ENCODE results near the gene CARS2. TPM values are rescaled to one million over a fixed set of nuclear protein-coding genes. Genes with fewer than 3 reads are reported as not detected.

CARS2 gene
- total and polyA plus RNA-seq, 2 of the 8 experiments (the other 6 are each of a cell fraction or from before 2014, with no cell fraction given), result 47.7 to 55.9 TPM

DNA sequence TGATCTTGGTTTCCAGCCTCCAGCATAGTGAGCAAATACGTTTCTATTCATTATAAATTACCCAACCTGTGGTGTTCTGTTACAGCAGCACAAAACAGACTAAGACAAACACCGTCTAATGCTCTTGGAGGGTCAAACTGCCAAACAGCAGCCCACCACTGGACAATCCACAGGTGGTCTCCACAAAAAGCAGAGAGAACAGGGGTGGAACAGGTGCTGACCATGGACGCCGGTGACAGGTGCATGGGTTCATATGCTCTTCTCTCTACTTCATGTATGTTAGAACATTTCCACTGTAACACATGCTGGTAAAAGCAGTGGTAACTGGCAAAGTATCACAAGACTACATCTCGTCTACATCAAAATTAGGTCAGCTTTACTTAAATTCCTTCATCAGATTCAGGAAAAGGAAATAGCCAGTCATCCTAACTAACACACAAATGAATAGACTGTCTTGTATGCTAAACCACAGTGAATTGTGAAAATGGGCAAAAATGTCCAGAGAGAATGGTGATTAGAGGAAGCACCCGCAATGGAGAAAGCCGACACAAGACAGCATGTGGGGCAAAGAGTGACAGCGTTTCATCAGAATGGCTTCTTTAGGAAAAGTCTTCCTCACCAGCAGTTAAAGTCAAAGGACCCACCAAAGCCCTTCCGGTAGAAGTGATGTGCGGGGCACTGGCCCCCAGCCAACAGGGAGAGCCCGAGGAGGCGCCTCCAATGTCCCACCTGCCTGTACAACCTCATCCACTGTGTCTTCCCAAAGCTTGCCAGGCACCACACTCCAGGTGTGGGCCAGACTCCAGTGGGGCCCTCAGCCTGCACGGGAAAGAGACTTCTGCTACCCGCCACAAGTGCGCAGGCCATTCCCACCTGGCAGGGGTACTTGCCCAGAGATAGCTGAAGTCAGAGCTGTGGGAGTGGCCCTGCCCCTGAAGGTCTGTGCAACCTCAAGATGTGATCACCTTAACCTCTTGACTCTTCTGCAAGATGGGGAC, 6.5 kb downstream of the CARS2 start (continued):
- TF ChIP-seq NRF1 (IDR thresholded peaks at IDR 0.05; ENCODE audit: low read depth, low read length) (no peak), ATF3 (IDR thresholded peaks at IDR 0.05; ENCODE audit: insufficient read depth, low read depth, low read length) (no peak), SUZ12 (IDR thresholded peaks at IDR 0.05; ENCODE audit: low read length) (no peak), EGR1 (IDR thresholded peaks at IDR 0.05; ENCODE audit: borderline replicate concordance, low read depth, low read length) (no peak), CHD1 (IDR thresholded peaks at IDR 0.05; ENCODE audit: low read depth, low read length) (no peak)

Measured in H1 (cell line).